SHP77 (cell line): ENCODE results near the gene GPR34.
"Not testable (repeated sequence)": the region's sequence is repeated elsewhere in the genome, so short reads cannot be mapped to it uniquely, and the experiment has no call there.

ENCODE experiments used
- DNase-seq, 2 experiments: peaks; one replicate each; lab custom pipeline; 2025; lab: John Stamatoyannopoulos, UW

The GPR34 gene

GRCh38 chrX:41688835-41689234 is at the start of gene GPR34:
Gene GPR34 (plus strand): TSS chrX:41688973. CDS start chrX:41695634, 6,661 bp downstream.
- no peak for DNase-seq

- not testable (repeated sequence) for DNase-seq
These were observed 42.6 kb upstream of the GPR34 start for GRCh38 chrX:41646201-41646600.

- DNase-seq, result no peak
These were observed 35.6 kb upstream of the GPR34 start for GRCh38 chrX:41653125-41653524.

GRCh38 chrX:41655101-41655500 is 33.7 kb upstream of the GPR34 start:
- DNase-seq, result no peak

- DNase-seq, result no peak
These were observed 33.1 kb upstream of the GPR34 start for GRCh38 chrX:41655631-41656030.

- DNase-seq, result no peak
These were observed 27.2 kb upstream of the GPR34 start for GRCh38 chrX:41661366-41662095.

- DNase-seq, result no peak
These were observed 24.3 kb upstream of the GPR34 start for GRCh38 chrX:41664375-41664901.

- DNase-seq, result no peak
These were observed 23.9 kb upstream of the GPR34 start for GRCh38 chrX:41664908-41665307.

- no peak for DNase-seq
These were observed 23.1 kb upstream of the GPR34 start for GRCh38 chrX:41665686-41666085.

- no peak for DNase-seq
These were observed 22.5 kb upstream of the GPR34 start for GRCh38 chrX:41666251-41666650.

GRCh38 chrX:41667631-41668030 is 21.1 kb upstream of the GPR34 start:
- no peak for DNase-seq

- no peak for DNase-seq
These were observed 18.7 kb upstream of the GPR34 start for GRCh38 chrX:41670112-41670511.

GRCh38 chrX:41671082-41671481 is 17.7 kb upstream of the GPR34 start:
- DNase-seq, result no peak

- no peak for DNase-seq
These were observed 16.1 kb upstream of the GPR34 start for GRCh38 chrX:41672643-41673042.

GRCh38 chrX:41676361-41676760 is 12.4 kb upstream of the GPR34 start:
- DNase-seq, result not testable (repeated sequence)

GRCh38 chrX:41677183-41678060 is 11.4 kb upstream of the GPR34 start:
- DNase-seq, result no peak

GRCh38 chrX:41684138-41684537 is 4.6 kb upstream of the GPR34 start:
- DNase-seq, result no peak

- no peak for DNase-seq
These were observed 3.8 kb upstream of the GPR34 start for GRCh38 chrX:41684940-41685339.

- no peak for DNase-seq
These were observed 2.0 kb upstream of the GPR34 start for GRCh38 chrX:41686788-41687187.

- DNase-seq, result no peak
These were observed 617 bp upstream of the GPR34 start for GRCh38 chrX:41688156-41688555.

GRCh38 chrX:41689711-41690110 is 938 bp downstream of the GPR34 start:
- no peak for DNase-seq

- DNase-seq, result no peak
These were observed 3.5 kb downstream of the GPR34 start for GRCh38 chrX:41692162-41692749.

GRCh38 chrX:41693024-41693423 is 4.3 kb downstream of the GPR34 start:
- DNase-seq, result no peak
